Peyer's patch (tissue), 4 donors: Measurements from ENCODE around the gene TMEM158. TPM values are rescaled to one million over a fixed set of nuclear protein-coding genes. Genes with fewer than 3 reads are reported as not detected.

Experiments
- DNase-seq, 3 donors: peaks; one replicate each; pipeline ENCODE4 v3.0.0-alpha.2; 2017 to 2019
- H3K27ac ChIP-seq, 4 donors: fragments of 200-600 bp; sonication (generic); one replicate each; pipeline ENCODE4 v1.5.1; 2016 to 2019
- H3K27me3 ChIP-seq, 2 donors: fragments of 200-600 bp; sonication (generic); one replicate each; pipeline ENCODE4 v1.5.1; 2019
- H3K36me3 ChIP-seq, 3 donors: fragments of 200-600 bp; sonication (generic); one replicate each; pipeline ENCODE4 v1.5.1; 2016 to 2019
- H3K4me1 ChIP-seq, 4 donors: fragments of 200-600 bp; sonication (generic); one replicate each; pipeline ENCODE4 v1.5.1; 2016 to 2019
- H3K4me3 ChIP-seq, 4 donors: fragments of 200-600 bp; sonication (generic); 1 replicate in 3 of 4; 2 replicates in 1 of 4; pipeline ENCODE4 v1.5.1; 2016 to 2019; ENCODE audit warnings: mild to moderate bottlenecking in 1 of 4
- H3K9me3 ChIP-seq, 4 donors: fragments of 200-600 bp; sonication (generic); one replicate each; pipeline ENCODE4 v1.5.1; 2016 to 2019; ENCODE audit warnings: mild to moderate bottlenecking in 1 of 4
- POLR2A ChIP-seq, 2 donors: fragments of 450-650 bp; IDR thresholded peaks; one replicate each; pipeline ENCODE4 v1.5.1; 2017; ENCODE audit warnings: antibody characterized with exemption in 2 of 2, mild to moderate bottlenecking in 2 of 2, moderate library complexity in 2 of 2
- small RNA-seq, 2 donors: library from RNA; depleted of rRNA; stranded (forward); fragments of <200 nt; gene quantifications; one replicate each; pipeline ENCODE3, GENCODE V24; 2016
- total RNA-seq, 4 donors: library from RNA; depleted of rRNA; stranded (reverse); fragments of >200 nt; gene quantifications; one replicate each; pipeline ENCODE4 v1.1.0, GENCODE V29; 2016
- TF ChIP-seq, protein P1 (sequence below), 6 experiments: fragments of 450-650 bp in 4 of 6; fragments of 200-600 bp in 2 of 6; sonication (generic) in 1 of 6; IDR thresholded peaks; one replicate each; pipeline ENCODE4 v1.5.1; 2017 to 2019; ENCODE audit warnings: antibody characterized with exemption in 6 of 6, mild to moderate bottlenecking in 3 of 6, moderate library complexity in 1 of 6

The TMEM158 gene
- total RNA-seq, 4 donors from 2014 or later, result 0.40 to 5.0 (median 1.8) TPM

DNA sequence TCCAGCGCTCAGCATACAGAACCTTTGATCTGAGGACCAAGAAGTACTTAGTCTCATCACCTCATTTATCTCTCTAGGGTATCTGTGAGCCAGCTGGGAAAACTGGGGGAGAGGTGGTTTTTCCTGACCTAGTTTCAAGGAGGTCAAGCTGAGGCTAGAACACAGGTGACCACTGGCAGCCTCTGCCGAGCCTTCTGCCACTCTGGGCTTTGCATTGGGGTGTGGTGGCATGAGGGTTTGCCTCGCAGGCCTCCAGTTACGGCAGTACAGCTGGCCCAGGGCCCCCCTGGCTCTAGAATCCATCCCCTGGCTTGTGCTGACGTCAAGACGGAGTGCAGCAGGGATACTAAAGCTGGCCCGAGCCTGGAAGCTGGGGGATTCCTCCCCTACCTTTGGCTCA lies 45.2 kb downstream of the TMEM158 start:
- Histone ChIP-seq H3K27me3 (no peaks in the 10 kb centered on the region), H3K27ac (no peak overlapping the region), H3K9me3 (no peaks in the 10 kb centered on the region), H3K4me1 (peaks cover 0 to 3% (median 0%) of the 10 kb centered on the region in 4 donors), H3K4me3 (no peak overlapping the region), H3K36me3 (no peaks in the 10 kb centered on the region)
- no peak for DNase-seq
- TF ChIP-seq, protein P1, sequence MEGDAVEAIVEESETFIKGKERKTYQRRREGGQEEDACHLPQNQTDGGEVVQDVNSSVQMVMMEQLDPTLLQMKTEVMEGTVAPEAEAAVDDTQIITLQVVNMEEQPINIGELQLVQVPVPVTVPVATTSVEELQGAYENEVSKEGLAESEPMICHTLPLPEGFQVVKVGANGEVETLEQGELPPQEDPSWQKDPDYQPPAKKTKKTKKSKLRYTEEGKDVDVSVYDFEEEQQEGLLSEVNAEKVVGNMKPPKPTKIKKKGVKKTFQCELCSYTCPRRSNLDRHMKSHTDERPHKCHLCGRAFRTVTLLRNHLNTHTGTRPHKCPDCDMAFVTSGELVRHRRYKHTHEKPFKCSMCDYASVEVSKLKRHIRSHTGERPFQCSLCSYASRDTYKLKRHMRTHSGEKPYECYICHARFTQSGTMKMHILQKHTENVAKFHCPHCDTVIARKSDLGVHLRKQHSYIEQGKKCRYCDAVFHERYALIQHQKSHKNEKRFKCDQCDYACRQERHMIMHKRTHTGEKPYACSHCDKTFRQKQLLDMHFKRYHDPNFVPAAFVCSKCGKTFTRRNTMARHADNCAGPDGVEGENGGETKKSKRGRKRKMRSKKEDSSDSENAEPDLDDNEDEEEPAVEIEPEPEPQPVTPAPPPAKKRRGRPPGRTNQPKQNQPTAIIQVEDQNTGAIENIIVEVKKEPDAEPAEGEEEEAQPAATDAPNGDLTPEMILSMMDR (IDR thresholded peaks at IDR 0.05), result no peak
- no peak for TF ChIP-seq POLR2A (IDR thresholded peaks at IDR 0.05)

DNA sequence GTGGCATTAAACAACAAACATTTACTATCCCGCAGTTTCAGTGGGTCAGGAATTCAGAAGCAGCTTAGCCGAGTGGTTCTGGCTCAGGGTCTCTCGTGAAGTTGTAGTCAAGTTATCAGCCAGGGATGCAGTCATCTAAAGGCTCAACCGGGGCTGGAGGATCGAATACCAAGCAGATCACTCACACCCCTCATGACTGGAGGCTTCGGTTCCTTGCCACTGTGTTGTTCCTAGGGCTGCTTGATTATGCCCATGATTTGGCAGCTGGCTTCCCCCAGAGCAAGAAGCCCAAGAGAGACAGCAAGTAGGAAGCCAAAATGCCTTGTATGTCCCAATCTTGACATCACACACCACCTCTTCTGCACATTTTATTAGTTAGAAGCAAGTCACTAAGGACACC lies 46.0 kb downstream of the TMEM158 start:
- H3K9me3 ChIP-seq, result no peaks in the 10 kb centered on the region
- H3K4me1 ChIP-seq, result peaks cover 0 to 3% (median 0%) of the 10 kb centered on the region in 4 donors
- no peak overlapping the region for H3K27ac ChIP-seq

DNA sequence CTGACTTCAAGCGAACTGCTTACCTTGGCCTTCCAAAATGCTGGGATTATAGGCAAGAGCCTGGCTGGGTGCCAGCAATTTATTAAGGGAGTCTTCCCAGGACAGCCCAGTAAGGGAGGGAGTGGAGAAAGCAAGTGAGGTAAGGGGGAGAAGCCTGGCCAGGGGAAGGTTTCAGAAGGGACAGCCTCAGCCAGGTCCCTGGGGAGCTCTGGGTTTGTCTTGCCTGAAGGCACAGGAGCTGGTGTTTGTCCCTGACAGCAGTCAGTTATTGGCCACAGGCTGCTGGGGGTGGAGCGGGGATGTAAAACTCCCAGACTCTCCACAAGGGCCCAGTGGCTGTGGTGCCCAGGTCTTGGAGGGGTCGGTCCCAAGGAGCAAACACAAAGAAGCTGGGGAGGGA lies 46.9 kb downstream of the TMEM158 start:
- H3K27ac ChIP-seq, result no peak overlapping the region
- no peaks in the 10 kb centered on the region for H3K27me3 ChIP-seq
- H3K36me3 ChIP-seq, result no peaks in the 10 kb centered on the region
- TF ChIP-seq POLR2A (IDR thresholded peaks at IDR 0.05), result no peak
- TF ChIP-seq, protein P1 (IDR thresholded peaks at IDR 0.05), result no peak
- peaks cover 0 to 3% (median 0%) of the 10 kb centered on the region in 4 donors for H3K4me1 ChIP-seq
- no peaks in the 10 kb centered on the region for H3K9me3 ChIP-seq
- DNase-seq, result no peak
- H3K4me3 ChIP-seq, result no peak overlapping the region

More for the DNA sequence above, 46.0 kb downstream of the TMEM158 start:
- Histone ChIP-seq H3K27me3 (no peaks in the 10 kb centered on the region), H3K36me3 (no peaks in the 10 kb centered on the region), H3K4me3 (no peak overlapping the region)
- no peak for DNase-seq
- TF ChIP-seq, protein P1 (IDR thresholded peaks at IDR 0.05), result no peak
- no peak for TF ChIP-seq POLR2A (IDR thresholded peaks at IDR 0.05)

GRCh38 chr3:45178183-45179023 lies 47.7 kb downstream of the TMEM158 start:
- H3K4me1 ChIP-seq, result peaks cover 0 to 3% (median 0%) of the 10 kb centered on the region in 4 donors
- H3K36me3 ChIP-seq, result no peaks in the 10 kb centered on the region
- no peak overlapping the region for H3K4me3 ChIP-seq
- DNase-seq, result no peak
- TF ChIP-seq, protein P1 (IDR thresholded peaks at IDR 0.05), result no peak
- TF ChIP-seq POLR2A (IDR thresholded peaks at IDR 0.05), result no peak
- H3K9me3 ChIP-seq, result no peaks in the 10 kb centered on the region
- no peaks in the 10 kb centered on the region for H3K27me3 ChIP-seq
- H3K27ac ChIP-seq, result no peak overlapping the region

GRCh38 chr3:45176912-45177311 lies 49.2 kb downstream of the TMEM158 start:
- H3K27me3 ChIP-seq, result no peaks in the 10 kb centered on the region
- TF ChIP-seq POLR2A (IDR thresholded peaks at IDR 0.05), result no peak
- TF ChIP-seq, protein P1 (IDR thresholded peaks at IDR 0.05), result no peak
- no peaks in the 10 kb centered on the region for H3K36me3 ChIP-seq
- no peaks in the 10 kb centered on the region for H3K4me1 ChIP-seq
- H3K9me3 ChIP-seq, result no peaks in the 10 kb centered on the region
- no peak overlapping the region for H3K27ac ChIP-seq
- DNase-seq, result no peak
- H3K4me3 ChIP-seq, result no peak overlapping the region

Small RNAs within 50 kb of the gene (small RNA-seq; reads per million reads assigned to genes)
- 0 reads per million in 2 donors for gene RF00012

Other genes with a start within 250 kb of the TMEM158 start
- gene CLEC3B, start 200.0 kb downstream of the TMEM158 start, total RNA-seq, result 10 to 100 TPM; 11.6 to 47.9 (median 32.7) TPM
- 10 to 100 TPM; 29.7 to 68.3 (median 61.5) TPM for gene CDCP1, start 79.9 kb downstream of the TMEM158 start, total RNA-seq
- 10 to 100 TPM; 13.8 to 29.7 (median 17.1) TPM for gene LARS2, start 162.3 kb upstream of the TMEM158 start, total RNA-seq